Bone marrow (tissue), 2 donors: ENCODE data around the gene IL37.

Source experiments
- DNase-seq, 2 donors: peaks; one replicate each; lab custom pipeline; 2025; lab: John Stamatoyannopoulos, UW

IL37 gene

GRCh38 chr2:112960230-112960825 lies 49.4 kb downstream of the IL37 start:
- no peak for DNase-seq

- DNase-seq = no peak
Observed at GRCh38 chr2:112962308-112963175, 51.6 kb downstream of the IL37 start.

- no peak for DNase-seq
Observed at GRCh38 chr2:112967023-112967422, 56.1 kb downstream of the IL37 start.
